HepG2 (cell line): ENCODE data around the gene GPR137. TPM values are rescaled to one million over a fixed set of nuclear protein-coding genes. Genes with fewer than 3 reads are reported as not detected.

Experiments used
- ARHGAP35 ChIP-seq: sonication (generic); formaldehyde crosslinking; IDR thresholded peaks from 2 replicates; pipeline ENCODE4 v1.9.0; 2022; ENCODE audit warnings: mild to moderate bottlenecking, inconsistent platforms, moderate library complexity, missing genetic modification reagents, borderline replicate concordance
- ARNT ChIP-seq: fragments of 450-650 bp; IDR thresholded peaks from 2 replicates; pipeline ENCODE4 v1.6.1; 2017
- MAFF ChIP-seq: IDR thresholded peaks from 2 replicates; pipeline ENCODE4 v1.6.1; 2011; ENCODE audit warnings: low read depth, low read length, improper control_type of control experiment
- MNT ChIP-seq: fragments of 450-650 bp; IDR thresholded peaks from 2 replicates; pipeline ENCODE4 v1.6.1; 2016
- SOX6 ChIP-seq, 2 experiments: fragments of 450-650 bp in 1 of 2; sonication (generic) in 1 of 2; formaldehyde crosslinking in 1 of 2; IDR thresholded peaks; 2 replicates each; pipeline versions ENCODE4 v1.4.0 to v1.6.1; 2017 to 2020; ENCODE audit warnings: antibody characterized with exemption in 1 of 2, mild to moderate bottlenecking in 1 of 2, missing genetic modification reagents in 1 of 2
- STAG1 ChIP-seq: sonication (generic); formaldehyde crosslinking; IDR thresholded peaks from 2 replicates; pipeline ENCODE4 v1.4.0; 2020; ENCODE audit warnings: missing genetic modification reagents
- STAT6 ChIP-seq: sonication (generic); formaldehyde crosslinking; IDR thresholded peaks from 2 replicates; pipeline ENCODE4 v1.4.0; 2020; ENCODE audit warnings: missing genetic modification reagents, mild to moderate bottlenecking, borderline replicate concordance
- ZNF318 ChIP-seq: sonication (generic); formaldehyde crosslinking; IDR thresholded peaks from 2 replicates; pipeline ENCODE4 v1.4.0; 2020; ENCODE audit warnings: mild to moderate bottlenecking, missing genetic modification reagents
- ZNF567 ChIP-seq: sonication (generic); formaldehyde crosslinking; IDR thresholded peaks from 2 replicates; pipeline ENCODE4 v1.8.1; 2023; ENCODE audit warnings: mild to moderate bottlenecking, missing genetic modification reagents, borderline replicate concordance
- ZSCAN31 ChIP-seq: sonication (generic); formaldehyde crosslinking; IDR thresholded peaks from 2 replicates; pipeline ENCODE4 v1.5.0; 2020; ENCODE audit warnings: low read depth, mild to moderate bottlenecking, missing genetic modification reagents
- polyA plus RNA-seq, 8 experiments: library from polyadenylated mRNA; depleted of rRNA in 3 of 8; stranded (reverse) in 7 of 8; unstranded in 1 of 8; fragments of >200 nt; fragmentation: Illumina TruSeq in 4 of 8; extraction: Trizol in 4 of 8; gene quantifications; 2 replicates each; pipeline versions ENCODE4 v1.2.1 to v1.2.3, GENCODE V29; 2011 to 2016; ENCODE audit warnings: low read depth in 4 of 8, missing spikeins in 1 of 8, mixed read lengths in 1 of 8; ENCODE audit not compliant: insufficient read depth in 1 of 8
- total RNA-seq, 5 experiments: library from RNA; depleted of rRNA; stranded (reverse); fragments of >200 nt; fragmentation: Illumina TruSeq; extraction: Trizol; gene quantifications; 2 replicates each; pipeline ENCODE4 v1.2.3, GENCODE V29; 2016; ENCODE audit warnings: low read depth in 1 of 5

The GPR137 gene
- total and polyA plus RNA-seq, 2 of the 13 experiments (the other 11 are each of a cell fraction or from before 2014, with no cell fraction given): 8.5 to 13.2 TPM

GRCh38 chr11:64317325-64317960 is 31.8 kb downstream of the GPR137 start, which contains the start of gene TRMT112 (continued):
- TF ChIP-seq MAFF: peak; percentile 87
- TF ChIP-seq MNT: peak; percentile 64
- 0 out of 2 replicates have a peak, but pooled peaks have one; percentile 46 for TF ChIP-seq ZNF567 (CRISPR knock-in tag)
- TF ChIP-seq ARHGAP35 (CRISPR knock-in tag): 0 out of 2 replicates have a peak, but pooled peaks have one; percentile 48
- TF ChIP-seq ZSCAN31: peak; percentile 82
- TF ChIP-seq STAG1: no peak
- TF ChIP-seq STAT6 (CRISPR knock-in tag): peak; percentile 24; the same call in 1 of the 2 replicates
- no peak for TF ChIP-seq ZNF318
- no peak for TF ChIP-seq SOX6 (IDR thresholded peaks at IDR 0.05)
- peak; percentile 28 for TF ChIP-seq SOX6 (CRISPR knock-in tag; IDR thresholded peaks at IDR 0.05)
- TF ChIP-seq ARNT: no peak
